Heart left ventricle (tissue), 16 donors: ENCODE measurements around the gene DDX4. TPM values are rescaled to one million over a fixed set of nuclear protein-coding genes. Genes with fewer than 3 reads are reported as not detected.

Source experiments
- ATAC-seq, 4 donors: fragments of 200-7000 bp; cut with Tn5 transposase; one replicate each; pipeline ENCODE4 v1.9.1; 2020 to 2022; ENCODE audit warnings: moderate library complexity in 4 of 4, mild to moderate bottlenecking in 3 of 4, moderate number of reproducible peaks in 1 of 4
- DNase-seq, 5 donors: peaks; one replicate each; pipeline ENCODE4 v3.0.0-alpha.2; 2020
- H3K27ac ChIP-seq, 12 donors: fragments of 200-600 bp; sonication (generic) in 4 of 12; one replicate each; pipeline versions ENCODE4 v1.5.0 to v1.8.0; 2016 to 2022; ENCODE audit warnings: mild to moderate bottlenecking in 2 of 12
- H3K27me3 ChIP-seq, 9 donors: fragments of 200-600 bp; sonication (generic) in 2 of 9; one replicate each; pipeline versions ENCODE4 v1.5.1 to v1.8.0; 2016 to 2022; ENCODE audit warnings: mild to moderate bottlenecking in 3 of 9
- H3K36me3 ChIP-seq, 9 donors: fragments of 200-600 bp; sonication (generic) in 2 of 9; one replicate each; pipeline versions ENCODE4 v1.5.0 to v1.8.0; 2018 to 2022; ENCODE audit warnings: mild to moderate bottlenecking in 2 of 9
- H3K4me1 ChIP-seq, 12 donors: fragments of 200-600 bp; sonication (generic) in 4 of 12; one replicate each; pipeline versions ENCODE4 v1.5.0 to v1.8.0; 2016 to 2022; ENCODE audit warnings: mild to moderate bottlenecking in 3 of 12
- H3K4me3 ChIP-seq, 12 donors: fragments of 200-600 bp; sonication (generic) in 4 of 12; one replicate each; pipeline versions ENCODE4 v1.5.0 to v1.8.0; 2017 to 2022; ENCODE audit warnings: mild to moderate bottlenecking in 9 of 12, moderate library complexity in 4 of 12
- H3K9me3 ChIP-seq, 12 donors: fragments of 200-600 bp; sonication (generic) in 4 of 12; one replicate each; pipeline versions ENCODE4 v1.5.0 to v1.8.0; 2016 to 2022; ENCODE audit warnings: mild to moderate bottlenecking in 1 of 12
- POLR2A ChIP-seq, 2 donors: fragments of 450-650 bp; IDR thresholded peaks; one replicate each; pipeline ENCODE4 v1.6.1; 2017; ENCODE audit warnings: antibody characterized with exemption in 2 of 2, mild to moderate bottlenecking in 2 of 2, moderate library complexity in 2 of 2
- WGBS, 4 donors: extraction: QIAGEN DNeasy Blood & Tissue Kit in 2 of 4; methylation state at CpG; one replicate each; pipeline versions ENCODE4 v1.1.5 to v1.1.7; 2013 to 2018; 5-methylcytosine and 5-hydroxymethylcytosine counted together
- intact Hi-C, 10 donors: fragments of 100-400 bp; cut with DNase I; formaldehyde crosslinking; loops; one replicate each; pipeline versions ENCODE4 v1.11.1 to v1.14.2; 2022
- polyA plus RNA-seq, 2 donors: library from polyadenylated mRNA; stranded (reverse); fragments of 200-250 nt; gene quantifications; one replicate each; pipeline ENCODE4 v1.2.3, GENCODE V29; 2013
- total RNA-seq, 9 donors: library from RNA; depleted of rRNA in 2 of 9; stranded (reverse); fragments of >200 nt in 2 of 9; fragmentation: NEBNext Ultra II Directional in 3 of 9; extraction: Animal tissue kit (Norgen Biotek cat#: 25700) in 3 of 9; gene quantifications; one replicate each; pipeline versions ENCODE4 v1.1.0 to v1.2.4, GENCODE V29; 2016 to 2023
- TF ChIP-seq, protein P1 (sequence below), 12 donors: fragments of 200-600 bp; sonication (generic) in 4 of 12; IDR thresholded peaks; one replicate each; pipeline versions ENCODE4 v1.5.0 to v1.8.0; 2018 to 2022; ENCODE audit warnings: antibody characterized with exemption in 12 of 12, mild to moderate bottlenecking in 5 of 12
- donor health status: ischemic (EF 13 %, LVEDD 7.1; RV severe dilation, severe dysfunction).
- donor health status: healthy with polysubstance abuse.
- donor health status: DM: no; HTN: yes; CAD: no.
- donor health status: DM: no; HTN: no; CAD: no.
- donor health status: ischemic (EF 25% LVEDD 6.9; RV normal size, moderate dysfunction).
- donor health status: ischemic (EF 25% LVEDD 5.7; RV mildly dilated, moderate dysfunction).
- donor health status: healthy.
- donor health status: DM: yes; HTN: yes; CAD: no.
- donor health status: ischemic (EF 35%, LVEDD 5.7; RV mildly dilated, moderate dysfunction).
- donor health status: nonischemic (EF 11% LVEDD 7.7; RV severe dilation, severe dysfunction).
- donor health status: DM: yes; HTN: yes; CAD: no.
- donor health status: PGD.
- donor health status: ischemic (EF 29% LVEDD 5.4; RV normal size, mild dysfunction).
- donor health status: nonischemic (EF 23%, LVEDD 6.1; RV moderate dilation, normal function).

Gene DDX4
- total and polyA plus RNA-seq, 11 donors, result not detected

DNA sequence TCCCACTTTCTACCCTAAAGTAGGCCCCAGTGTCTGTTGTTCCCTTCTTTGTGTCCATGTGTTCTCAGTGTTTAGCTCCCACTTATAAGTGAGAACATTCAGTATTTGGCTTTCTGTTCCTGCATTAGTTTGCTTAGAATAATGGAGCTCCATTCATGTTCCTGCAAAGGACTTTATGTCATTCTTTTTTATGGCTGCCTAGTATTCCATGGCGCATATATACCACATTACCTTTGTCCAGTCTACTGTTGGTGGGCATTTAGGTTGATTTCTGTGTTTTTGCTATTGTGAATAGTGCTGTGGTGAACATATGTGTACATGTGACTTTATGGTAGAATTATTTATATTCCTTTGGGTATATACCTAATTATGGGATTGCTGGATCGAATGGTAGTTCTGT is 30.4 kb downstream of the DDX4 start:
- 93 to 98% (median 95%) methylated on average over 2 of the region's 2 CpGs for WGBS, 4 donors
- H3K9me3 ChIP-seq, result peaks cover 0 to 8% (median 0%) of the 10 kb centered on the region in 12 donors
- peaks cover 0 to 6% (median 0%) of the 10 kb centered on the region in 12 donors for H3K4me1 ChIP-seq
- TF ChIP-seq, protein P1, sequence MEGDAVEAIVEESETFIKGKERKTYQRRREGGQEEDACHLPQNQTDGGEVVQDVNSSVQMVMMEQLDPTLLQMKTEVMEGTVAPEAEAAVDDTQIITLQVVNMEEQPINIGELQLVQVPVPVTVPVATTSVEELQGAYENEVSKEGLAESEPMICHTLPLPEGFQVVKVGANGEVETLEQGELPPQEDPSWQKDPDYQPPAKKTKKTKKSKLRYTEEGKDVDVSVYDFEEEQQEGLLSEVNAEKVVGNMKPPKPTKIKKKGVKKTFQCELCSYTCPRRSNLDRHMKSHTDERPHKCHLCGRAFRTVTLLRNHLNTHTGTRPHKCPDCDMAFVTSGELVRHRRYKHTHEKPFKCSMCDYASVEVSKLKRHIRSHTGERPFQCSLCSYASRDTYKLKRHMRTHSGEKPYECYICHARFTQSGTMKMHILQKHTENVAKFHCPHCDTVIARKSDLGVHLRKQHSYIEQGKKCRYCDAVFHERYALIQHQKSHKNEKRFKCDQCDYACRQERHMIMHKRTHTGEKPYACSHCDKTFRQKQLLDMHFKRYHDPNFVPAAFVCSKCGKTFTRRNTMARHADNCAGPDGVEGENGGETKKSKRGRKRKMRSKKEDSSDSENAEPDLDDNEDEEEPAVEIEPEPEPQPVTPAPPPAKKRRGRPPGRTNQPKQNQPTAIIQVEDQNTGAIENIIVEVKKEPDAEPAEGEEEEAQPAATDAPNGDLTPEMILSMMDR (IDR thresholded peaks at IDR 0.05), result no peak
- no peak for TF ChIP-seq POLR2A (IDR thresholded peaks at IDR 0.05)
- no peak for ATAC-seq
- no peaks in the 10 kb centered on the region for H3K36me3 ChIP-seq
- DNase-seq, result no peak
- H3K27me3 ChIP-seq, result no peaks in the 10 kb centered on the region
- no peak overlapping the region for H3K4me3 ChIP-seq
- intact Hi-C loops, result no loop called here
- no peak overlapping the region for H3K27ac ChIP-seq

DNA sequence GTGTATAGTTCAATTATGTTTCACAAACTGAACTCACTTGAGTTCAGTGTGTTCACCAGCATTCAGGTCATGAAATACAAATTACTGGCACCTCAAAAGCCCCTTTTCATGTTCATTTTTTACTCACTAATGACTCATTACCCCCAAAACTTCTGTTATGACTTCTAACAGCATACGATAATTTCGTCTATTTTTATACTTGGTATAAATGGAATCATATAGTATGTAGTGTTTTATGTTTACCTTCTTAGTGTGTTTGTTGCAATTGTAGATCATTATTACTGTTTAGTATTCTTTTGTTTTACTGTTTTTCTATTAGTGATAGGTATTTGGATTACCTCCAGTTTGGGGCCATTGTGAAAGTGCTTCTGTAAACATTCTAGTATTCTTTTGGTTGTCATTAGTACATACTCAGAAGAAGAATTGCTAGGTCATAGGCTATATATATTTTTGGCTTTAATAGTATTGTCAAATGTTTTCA is 33.4 kb downstream of the DDX4 start:
- 77 to 90% (median 89%) methylated on average over 2 of the region's 2 CpGs for WGBS, 4 donors
- peaks cover 0 to 4% (median 0%) of the 10 kb centered on the region in 12 donors for H3K4me1 ChIP-seq

DNA sequence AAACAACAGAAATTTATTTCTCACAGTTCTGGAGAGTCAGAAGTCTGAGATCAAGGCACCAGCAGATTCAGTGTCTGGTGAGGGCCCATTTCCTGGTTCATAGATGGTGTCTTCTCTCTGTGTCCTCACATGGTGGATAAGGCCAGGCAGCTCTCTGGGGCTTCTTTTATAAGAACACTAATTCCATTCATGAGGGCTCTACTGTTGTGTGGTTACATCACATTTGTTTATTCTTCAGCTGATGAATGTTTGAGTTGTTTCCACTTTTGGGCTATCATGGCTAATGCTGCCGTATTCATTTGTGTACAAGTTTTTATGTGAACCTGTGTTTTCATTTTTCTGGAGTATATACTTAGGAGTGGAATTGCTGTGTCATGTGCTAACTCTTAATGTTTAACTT is 35.2 kb downstream of the DDX4 start:
- ATAC-seq, result no peak
- Histone ChIP-seq H3K27me3 (no peaks in the 10 kb centered on the region), H3K27ac (no peak overlapping the region), H3K4me1 (no peaks in the 10 kb centered on the region), H3K4me3 (no peak overlapping the region), H3K9me3 (peaks cover 0 to 8% (median 0%) of the 10 kb centered on the region in 12 donors), H3K36me3 (no peaks in the 10 kb centered on the region)
- DNase-seq, result no peak
- intact Hi-C loops, result no loop called here
- WGBS, 4 donors, result 45 to 100% (median 98%) methylated on average over 1 of the region's 1 CpG
- TF ChIP-seq, protein P1 (IDR thresholded peaks at IDR 0.05), result no peak
- no peak for TF ChIP-seq POLR2A (IDR thresholded peaks at IDR 0.05)

More for the DNA sequence above, 33.4 kb downstream of the DDX4 start:
- Histone ChIP-seq H3K27me3 (no peaks in the 10 kb centered on the region), H3K4me3 (no peak overlapping the region), H3K27ac (no peak overlapping the region), H3K36me3 (no peaks in the 10 kb centered on the region), H3K9me3 (peaks cover 0 to 8% (median 0%) of the 10 kb centered on the region in 12 donors)
- intact Hi-C loops, result no loop called here
- DNase-seq (no peak), ATAC-seq (no peak)
- TF ChIP-seq POLR2A (IDR thresholded peaks at IDR 0.05), result no peak
- TF ChIP-seq, protein P1 (IDR thresholded peaks at IDR 0.05), result no peak

DNA sequence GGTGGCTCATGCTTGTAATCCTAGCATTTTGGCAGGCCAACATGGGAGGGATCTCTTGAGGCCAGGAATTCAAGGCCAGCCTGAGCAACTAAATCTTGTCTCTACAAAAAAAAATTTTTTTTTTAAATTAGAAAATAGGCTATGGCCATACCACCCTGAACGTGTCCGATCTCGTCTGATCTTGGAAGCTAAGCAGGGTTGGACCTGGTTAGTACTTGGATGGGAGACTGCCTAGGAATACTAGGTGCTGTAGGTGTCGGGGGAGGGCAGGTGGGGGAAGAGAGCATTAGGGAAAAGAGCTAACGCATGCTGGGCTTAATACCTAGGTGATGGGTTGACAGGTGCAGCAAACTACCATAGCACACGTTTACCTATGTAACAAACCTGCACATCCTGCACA is 39.5 kb downstream of the DDX4 start:
- Histone ChIP-seq H3K36me3 (no peaks in the 10 kb centered on the region), H3K9me3 (no peaks in the 10 kb centered on the region), H3K4me3 (no peak overlapping the region), H3K27me3 (no peaks in the 10 kb centered on the region), H3K4me1 (no peaks in the 10 kb centered on the region), H3K27ac (no peak overlapping the region)
- intact Hi-C loops, result no loop called here
- DNase-seq, result no peak
- no peak for ATAC-seq
- 87 to 91% (median 87%) methylated on average over 6 of the region's 6 CpGs for WGBS, 4 donors
- TF ChIP-seq, protein P1 (IDR thresholded peaks at IDR 0.05), result no peak
- no peak for TF ChIP-seq POLR2A (IDR thresholded peaks at IDR 0.05)
